GM10266 (cell line): ENCODE results near the gene FAM200C.

Experiments used
- DNase-seq: peaks from one replicate; pipeline ENCODE4 v3.0.0; 2012; ENCODE audit errors: extremely low spot score
- CTCF ChIP-seq: IDR thresholded peaks from 2 replicates; pipeline ENCODE4 v1.5.1; 2012; ENCODE audit warnings: mild to moderate bottlenecking, low read depth; ENCODE audit not compliant: control insufficient read depth, insufficient read depth; ENCODE audit errors: missing control alignments

Gene FAM200C

GRCh38 chr5:160367885-160368284, 32.0 kb downstream of the FAM200C start:
- TF ChIP-seq CTCF: no peak
- no peak for DNase-seq

- no peak for DNase-seq
- no peak for TF ChIP-seq CTCF
Observed at GRCh38 chr5:160367261-160367660, 32.6 kb downstream of the FAM200C start.

DNA sequence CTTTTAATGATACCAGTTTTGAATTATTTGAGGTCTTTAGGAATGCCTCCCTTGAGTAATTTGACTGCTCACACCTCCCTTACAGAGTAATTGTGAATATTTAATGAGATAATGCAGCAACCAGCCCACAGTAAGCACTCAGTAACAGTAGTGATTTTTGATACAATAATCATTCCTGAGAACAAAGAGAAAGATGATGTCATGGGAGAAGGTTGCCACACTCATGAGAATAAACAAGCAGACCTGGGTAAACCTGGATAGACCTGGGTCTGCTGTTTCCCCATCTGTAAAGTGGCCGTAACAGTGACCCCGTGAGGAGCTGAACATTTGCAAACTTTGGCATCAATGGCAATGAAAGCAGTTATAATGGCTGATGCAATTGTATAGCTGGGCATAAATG, 33.6 kb downstream of the FAM200C start:
- TF ChIP-seq CTCF: no peak
- DNase-seq: no peak

GRCh38 chr5:160363660-160364395, 36.0 kb downstream of the FAM200C start:
- no peak for DNase-seq

DNA sequence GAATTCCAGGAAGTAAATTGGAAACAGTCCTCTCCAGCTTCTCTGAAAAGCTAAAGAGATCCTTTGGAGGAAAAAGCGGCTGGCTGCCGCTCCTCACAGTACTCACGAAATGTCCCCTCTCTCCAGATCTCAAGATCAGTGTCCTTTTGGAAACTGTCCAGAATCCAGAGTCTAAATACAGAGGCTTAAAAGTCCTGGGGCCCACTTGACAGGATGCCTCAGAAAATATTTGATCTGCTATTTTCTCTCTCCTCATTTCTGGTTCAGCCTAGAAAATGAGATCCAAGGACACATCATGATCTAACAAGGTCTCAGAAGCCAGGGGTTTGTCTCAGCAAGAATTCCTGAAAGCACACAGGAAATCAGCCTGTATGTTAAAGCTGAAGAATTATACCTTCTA, 36.6 kb downstream of the FAM200C start:
- DNase-seq: no peak

More at GRCh38 chr5:160363660-160364395, 36.0 kb downstream of the FAM200C start:
- TF ChIP-seq CTCF: no peak

GRCh38 chr5:160361624-160362228, 38.1 kb downstream of the FAM200C start:
- no peak for DNase-seq
- no peak for TF ChIP-seq CTCF

More for the DNA sequence above, 36.6 kb downstream of the FAM200C start:
- no peak for TF ChIP-seq CTCF

DNA sequence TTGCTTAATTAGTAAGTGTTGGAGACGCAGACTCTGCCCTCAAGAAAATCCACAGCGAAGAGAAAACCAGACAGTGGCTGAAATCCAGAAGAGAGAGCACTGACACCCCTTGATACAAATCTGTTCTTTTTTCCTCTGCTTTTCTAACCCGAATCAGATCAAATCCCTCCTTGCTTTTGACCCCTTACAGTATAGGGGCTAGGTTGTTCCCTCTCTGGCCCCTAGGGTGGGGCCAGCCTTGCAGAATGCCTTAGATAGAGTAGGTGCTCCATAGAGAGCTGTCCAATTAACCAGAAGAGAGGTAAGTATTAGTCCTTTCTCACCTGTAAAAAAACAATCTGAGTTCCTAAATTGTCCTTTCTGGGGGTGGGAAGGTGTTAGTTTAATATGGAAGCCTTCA, 39.5 kb downstream of the FAM200C start:
- no peak for DNase-seq
- no peak for TF ChIP-seq CTCF
